ENCODE data around the gene RNH1. TPM values are rescaled to one million over a fixed set of nuclear protein-coding genes. Genes with fewer than 3 reads are reported as not detected.

RNH1 gene
- total and polyA plus RNA-seq, 10 of the 15 experiments (the other 5 are each of a cell fraction or from before 2014, with no cell fraction given): 2.3 to 162 (median 72.1) TPM

- no peak for TF ChIP-seq CUX1 (IDR thresholded peaks at IDR 0.05; ENCODE audit: insufficient replicate concordance, low read depth, low read length)
- TF ChIP-seq TBL1XR1 (IDR thresholded peaks at IDR 0.05; ENCODE audit: low read depth, low read length): no peak
- TF ChIP-seq NFYA (IDR thresholded peaks at IDR 0.05; ENCODE audit: borderline replicate concordance, low read depth, low read length): no peak
- no peak for TF ChIP-seq CBFB (IDR thresholded peaks at IDR 0.05; ENCODE audit: low read depth)
- no peak for TF ChIP-seq KLF5 (IDR thresholded peaks at IDR 0.05; ENCODE audit: partially characterized antibody)
These were observed 21.2 kb upstream of the RNH1 start (continued) for GRCh38 chr11:528166-528814.

GRCh38 chr11:526192-526591 lies 19.1 kb upstream of the RNH1 start:
- Histone ChIP-seq H4K20me1 (ENCODE audit: control insufficient read depth, insufficient read depth) (no peaks in the 10 kb centered on the region), H3K4me3 (no peak overlapping the region), H3K27ac (ENCODE audit: control insufficient read depth, insufficient read depth) (no peak overlapping the region), H3K36me3 (ENCODE audit: control insufficient read depth in 2 of 2, insufficient read depth in 2 of 2, low read length in 1 of 2) (no peaks in the 10 kb centered on the region; a peak in 1 of 4 replicates), H3K9ac (ENCODE audit: control insufficient read depth, insufficient read depth, low read length) (no peak overlapping the region), H3K4me2 (ENCODE audit: control insufficient read depth, insufficient read depth) (no peak overlapping the region), H3K79me2 (ENCODE audit: control insufficient read depth, insufficient read depth, low read length) (no peaks in the 10 kb centered on the region), H3K27me3 (replicated peaks in 1 of 2; ENCODE audit: control insufficient read depth in 2 of 2, insufficient read depth in 2 of 2, low read length in 1 of 2) (no peaks in the 10 kb centered on the region), H3K4me1 (ENCODE audit: control insufficient read depth, insufficient read depth, low read length) (no peaks in the 10 kb centered on the region), H2AFZ (ENCODE audit: control insufficient read depth, low read depth, low read length) (no peak overlapping the region), H3K9me3 (replicated peaks; ENCODE audit: control insufficient read depth, insufficient read depth, low read length) (no peaks in the 10 kb centered on the region)
- intact Hi-C loops (cut with micrococcal nuclease; ENCODE audit: unreplicated experiment): no loop called here
- 77% methylated on average over 17 of the region's 17 CpGs for WGBS (ENCODE audit: insufficient coverage, insufficient replicate concordance, low lambda C conversion rate, missing lambda C conversion rate)
- in situ Hi-C loops (cut with MboI): no loop called here
- ChIA-PET POLR2A (no interaction called here), RAD21 (ENCODE audit: unreplicated experiment) (no interaction called here), CTCF (no interaction called here), SMC1A (ENCODE audit: uncharacterized antibody, unreplicated experiment) (no interaction called here)
- DNase-seq (ENCODE audit: low read depth, low spot score) (no peak), FAIRE-seq (no peak), ATAC-seq (no peak)
- BruUV-seq (replicated peaks): no TSS peak
- TF ChIP-seq PML (IDR thresholded peaks at IDR 0.05; ENCODE audit: low read length) (no peak), BCLAF1 (IDR thresholded peaks at IDR 0.05) (no peak), IRF3 (IDR thresholded peaks at IDR 0.05) (no peak), RUNX3 (IDR thresholded peaks at IDR 0.05; ENCODE audit: low read length) (no peak), MTA2 (IDR thresholded peaks at IDR 0.05; ENCODE audit: low read depth) (no peak), ELK1 (IDR thresholded peaks at IDR 0.05; ENCODE audit: low read depth, low read length) (no peak), FOXK2 (IDR thresholded peaks at IDR 0.05) (no peak), NFYB (IDR thresholded peaks at IDR 0.05; ENCODE audit: insufficient read depth, low read depth, low read length) (no peak)
